Kidney capillary endothelial cell (primary cell): Measurements from ENCODE around the gene RPRM.
"Not testable (repeated sequence)": the region's sequence is repeated elsewhere in the genome, so short reads cannot be mapped to it uniquely, and the experiment has no call there.

Experiments
- DNase-seq: peaks from one replicate; pipeline ENCODE4 v3.0.0-alpha.2; 2018; ENCODE audit warnings: low spot score

Gene RPRM

GRCh38 chr2:153478289-153479261 is at the start of gene RPRM:
TSS of gene RPRM (minus strand) at chr2:153478762. CDS start at chr2:153478565, 197 bp downstream.
- peak; percentile 60 for DNase-seq

GRCh38 chr2:153519257-153519875 is 40.8 kb upstream of the RPRM start:
- peak; percentile 40 for DNase-seq

GRCh38 chr2:153512331-153512730 is 33.8 kb upstream of the RPRM start:
- DNase-seq: no peak

GRCh38 chr2:153510996-153511395 is 32.4 kb upstream of the RPRM start:
- no peak for DNase-seq

GRCh38 chr2:153509133-153509532 is 30.6 kb upstream of the RPRM start:
- no peak for DNase-seq

- DNase-seq: not testable (repeated sequence)
Measured at GRCh38 chr2:153506499-153506898, 27.9 kb upstream of the RPRM start.

GRCh38 chr2:153499439-153499838 is 20.9 kb upstream of the RPRM start:
- DNase-seq: no peak

GRCh38 chr2:153497938-153498629 is 19.5 kb upstream of the RPRM start:
- no peak for DNase-seq

- no peak for DNase-seq
Measured at GRCh38 chr2:153495725-153496124, 17.2 kb upstream of the RPRM start.

- DNase-seq: no peak
Measured at GRCh38 chr2:153488072-153488471, 9.5 kb upstream of the RPRM start.

GRCh38 chr2:153487448-153487847 is 8.9 kb upstream of the RPRM start:
- no peak for DNase-seq

GRCh38 chr2:153479573-153479972 is 1.0 kb upstream of the RPRM start:
- DNase-seq: no peak

GRCh38 chr2:153477636-153478288 is 800 bp downstream of the RPRM start:
- DNase-seq: no peak

- DNase-seq: no peak
Measured at GRCh38 chr2:153476816-153477635, 1.5 kb downstream of the RPRM start.

GRCh38 chr2:153476491-153476815 is 2.1 kb downstream of the RPRM start:
- no peak for DNase-seq

GRCh38 chr2:153474876-153475435 is 3.6 kb downstream of the RPRM start:
- no peak for DNase-seq

- DNase-seq: no peak
Measured at GRCh38 chr2:153474407-153474806, 4.2 kb downstream of the RPRM start.

- no peak for DNase-seq
Measured at GRCh38 chr2:153470867-153471266, 7.7 kb downstream of the RPRM start.

- DNase-seq: no peak
Measured at GRCh38 chr2:153464395-153464794, 14.2 kb downstream of the RPRM start.

- DNase-seq: no peak
Measured at GRCh38 chr2:153462338-153462859, 16.2 kb downstream of the RPRM start.

GRCh38 chr2:153461453-153461852 is 17.1 kb downstream of the RPRM start:
- no peak for DNase-seq
